HG02884 (cell line): ENCODE data around the gene PGR.

Experiments
- ATAC-seq: cut with Tn5 transposase; IDR thresholded peaks from one replicate; pipeline ENCODE4 v1.9.1; 2021; ENCODE audit warnings: mild to moderate bottlenecking, moderate library complexity; ENCODE audit not compliant: unreplicated experiment

Gene PGR

GRCh38 chr11:101083335-101083734 is 46.3 kb downstream of the PGR start:
- no peak for ATAC-seq

GRCh38 chr11:101082813-101083212 is 46.8 kb downstream of the PGR start:
- ATAC-seq, result no peak

GRCh38 chr11:101063706-101064105 is 65.9 kb downstream of the PGR start:
- no peak for ATAC-seq

DNA sequence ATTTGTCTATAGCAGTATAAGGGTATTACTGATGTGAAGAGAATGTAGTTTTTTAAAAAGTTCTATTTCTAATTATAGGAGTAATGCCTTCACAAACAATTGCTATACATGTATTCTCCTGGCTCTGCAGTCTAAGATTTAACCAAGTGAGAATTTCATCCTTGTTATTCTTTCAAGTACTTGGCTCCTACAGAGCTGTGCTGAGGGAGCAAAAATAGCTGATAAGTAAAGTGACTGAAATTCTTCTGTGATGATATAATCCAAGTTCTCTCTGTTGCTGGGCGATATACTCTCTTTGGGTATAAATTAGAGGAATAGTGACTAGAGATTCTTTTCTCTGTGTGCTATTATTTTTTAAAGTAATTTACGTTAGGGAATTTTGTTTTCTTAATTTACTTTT is 68.0 kb downstream of the PGR start:
- no peak for ATAC-seq

DNA sequence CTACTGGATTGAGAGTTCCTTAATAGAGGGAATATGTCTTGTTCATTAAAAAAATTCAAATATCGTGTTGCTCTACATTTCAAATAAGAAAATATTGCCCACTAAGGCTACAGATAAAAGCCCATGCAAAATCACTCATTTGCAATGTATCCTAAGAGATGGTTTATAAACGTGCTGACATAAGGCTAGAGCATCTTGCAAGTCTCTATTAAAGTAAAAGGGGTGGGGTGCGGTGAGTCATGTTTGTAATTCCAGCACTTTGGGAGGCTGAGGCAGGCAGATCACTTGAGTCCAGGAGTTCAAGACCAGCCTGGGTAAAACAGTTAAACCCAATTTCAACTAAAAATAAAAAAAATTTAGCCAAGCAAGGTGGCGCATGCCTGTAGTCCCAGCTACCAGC is 70.3 kb downstream of the PGR start:
- no peak for ATAC-seq

DNA sequence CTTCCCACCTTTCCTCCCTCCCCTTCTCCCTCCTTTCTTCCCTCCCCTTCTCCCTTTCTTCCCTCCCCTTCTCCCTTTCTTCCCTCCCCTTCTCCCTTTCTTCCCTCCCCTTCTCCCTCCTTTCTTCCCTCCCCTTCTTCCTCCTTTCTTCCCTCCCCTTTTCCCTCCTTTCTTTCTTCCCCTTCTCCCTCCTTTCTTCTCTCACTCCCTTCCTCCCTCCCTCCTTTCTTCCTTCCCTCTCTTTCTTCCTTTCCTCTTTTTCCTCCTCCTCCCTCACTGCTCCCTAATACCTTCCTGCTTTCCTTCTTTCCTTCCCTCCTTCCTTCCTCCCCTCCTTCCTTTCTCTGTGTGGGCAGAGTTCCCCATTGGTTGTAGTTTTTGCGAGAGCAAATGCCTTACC is 76.1 kb downstream of the PGR start:
- no peak for ATAC-seq

DNA sequence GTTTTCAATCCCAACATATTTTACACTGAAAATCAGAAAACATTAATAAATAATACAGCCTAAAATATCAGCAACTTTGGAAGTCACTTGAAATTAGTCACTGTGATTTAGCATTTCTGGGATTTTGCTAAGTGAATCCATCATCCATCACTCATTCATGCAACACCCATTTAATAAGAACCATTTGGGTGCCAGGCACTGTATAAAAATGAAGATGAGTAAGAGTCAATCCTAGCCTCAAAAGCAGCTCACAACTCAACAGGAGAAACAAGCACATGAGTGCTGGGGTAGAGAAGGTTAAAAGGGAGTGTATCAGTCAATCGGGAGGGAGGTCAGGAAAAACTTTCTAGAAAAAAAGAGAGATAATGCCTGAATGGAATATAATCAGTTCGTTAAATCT is 77.9 kb downstream of the PGR start:
- no peak for ATAC-seq

GRCh38 chr11:101049813-101050212 is 79.8 kb downstream of the PGR start:
- no peak for ATAC-seq

DNA sequence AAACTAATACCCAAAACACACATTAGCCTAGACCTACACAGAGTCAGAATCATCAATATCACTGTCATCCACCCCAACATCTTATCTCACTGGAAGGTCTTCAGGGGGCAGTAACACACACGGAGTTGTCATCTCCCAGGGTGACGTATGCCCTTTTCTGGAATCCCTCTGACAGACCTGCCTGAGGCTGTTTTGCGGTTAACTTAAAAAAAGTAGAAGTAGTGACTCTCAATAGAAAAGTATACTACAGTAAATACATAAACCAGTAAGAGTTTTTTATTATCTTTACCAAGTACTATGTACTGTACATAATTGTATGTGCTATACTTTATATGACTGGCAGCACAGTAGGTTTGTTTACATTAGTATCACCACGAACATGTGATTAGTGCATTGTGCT is 80.5 kb downstream of the PGR start:
- no peak for ATAC-seq

- no peak for ATAC-seq
Observed at GRCh38 chr11:101048479-101048878, 81.1 kb downstream of the PGR start.

- no peak for ATAC-seq
Observed at GRCh38 chr11:101046947-101047346, 82.7 kb downstream of the PGR start.

GRCh38 chr11:101045415-101045814 is 84.2 kb downstream of the PGR start:
- no peak for ATAC-seq

GRCh38 chr11:101043940-101044339 is 85.7 kb downstream of the PGR start:
- no peak for ATAC-seq

DNA sequence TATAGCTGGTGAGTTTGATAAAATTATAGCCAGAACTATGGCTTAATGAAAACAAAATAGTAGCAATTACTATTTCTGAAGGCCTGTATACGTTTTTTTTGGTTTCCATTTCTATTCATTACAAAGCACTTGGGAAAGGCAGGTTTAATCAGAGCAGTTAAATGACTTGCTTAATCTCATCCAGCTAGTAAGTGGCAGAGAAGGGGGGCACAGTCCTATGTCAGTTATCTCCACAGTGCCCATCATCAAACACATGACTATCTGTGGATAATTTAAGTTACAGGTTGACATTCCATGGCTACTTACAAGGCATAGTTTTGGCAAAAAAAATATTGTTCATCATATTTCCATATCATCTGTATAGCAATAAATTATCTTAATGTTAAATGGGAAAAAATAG is 93.7 kb downstream of the PGR start:
- no peak for ATAC-seq

GRCh38 chr11:101034076-101034475 is 95.5 kb downstream of the PGR start:
- no peak for ATAC-seq

GRCh38 chr11:101032991-101033390 is 96.6 kb downstream of the PGR start:
- ATAC-seq, result no peak

GRCh38 chr11:101031713-101032112 is 97.9 kb downstream of the PGR start:
- ATAC-seq, result no peak

- ATAC-seq, result peak; percentile 65
Observed at GRCh38 chr11:101030692-101031091, 98.9 kb downstream of the PGR start.

- no peak for ATAC-seq
Observed at GRCh38 chr11:101030015-101030414, 99.6 kb downstream of the PGR start.

DNA sequence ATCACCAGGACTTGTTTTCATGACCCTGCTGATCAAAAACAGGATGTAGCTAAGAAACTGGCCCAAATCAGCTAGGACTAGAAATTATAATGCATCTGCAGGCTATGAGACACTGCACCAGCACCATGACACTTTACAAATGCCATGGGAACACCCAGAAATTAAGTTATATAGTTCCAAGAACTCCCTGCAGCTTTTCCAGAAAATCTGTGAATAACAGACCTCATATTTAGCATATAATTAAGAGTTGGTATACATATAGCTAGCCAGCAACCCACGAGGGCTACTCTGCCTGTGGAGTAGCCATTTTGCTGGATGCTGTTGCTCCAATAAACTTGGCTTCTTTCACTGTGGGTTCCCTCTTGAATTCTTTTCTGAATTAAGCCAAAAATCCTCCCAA is 101.0 kb downstream of the PGR start:
- no peak for ATAC-seq

DNA sequence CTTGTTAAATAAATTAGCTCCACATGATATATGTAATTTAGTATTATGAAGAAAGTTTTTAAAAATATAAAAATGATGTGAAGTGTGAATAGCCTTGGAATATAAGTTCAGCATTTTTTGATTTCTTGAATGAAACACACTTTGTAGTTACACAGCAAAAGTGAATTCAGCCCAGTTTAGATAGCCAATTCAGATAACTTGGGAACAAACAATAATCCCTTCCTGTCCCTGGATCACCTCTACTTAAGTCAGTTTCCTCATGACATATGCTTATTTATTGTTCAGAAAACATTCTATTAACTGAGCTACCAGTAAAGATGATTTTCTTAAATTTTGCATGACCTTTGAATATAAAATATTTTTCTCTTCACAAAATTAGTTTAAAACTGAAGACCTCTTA is 107.4 kb downstream of the PGR start:
- ATAC-seq, result no peak

DNA sequence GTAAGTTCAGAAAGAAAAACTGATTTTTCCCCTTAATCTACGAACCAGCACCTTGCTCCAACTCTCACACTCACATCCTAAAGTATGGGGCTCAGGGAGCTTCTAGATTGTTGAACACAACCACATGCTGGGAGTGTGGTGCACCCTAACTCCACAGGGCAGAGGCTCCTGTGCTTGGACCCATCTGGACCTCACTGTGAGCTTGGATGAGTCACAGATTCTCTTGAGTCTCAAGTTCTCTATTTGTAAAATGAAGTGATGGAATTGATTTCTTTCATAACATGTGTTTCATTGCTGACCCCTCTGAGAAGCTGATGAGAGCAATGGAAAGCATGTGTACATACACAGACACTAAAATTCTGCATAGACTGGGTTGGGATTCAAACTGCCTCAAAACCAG is 109.7 kb downstream of the PGR start:
- no peak for ATAC-seq

- no peak for ATAC-seq
Observed at GRCh38 chr11:101014600-101015285, 114.9 kb downstream of the PGR start.
